Ecto neural progenitor cell (in vitro differentiated cells): ENCODE data around the gene CCDC141.
A peak's percentile ranks its signal among the peaks of the same experiment; 100 is the strongest.

Experiments
- DNase-seq: peaks from one replicate; pipeline ENCODE4 v3.0.0-alpha.2; 2018; ENCODE audit warnings: low spot score

Gene CCDC141

GRCh38 chr2:178912416-178913048 lies 137.4 kb downstream of the CCDC141 start:
- no peak for DNase-seq

DNA sequence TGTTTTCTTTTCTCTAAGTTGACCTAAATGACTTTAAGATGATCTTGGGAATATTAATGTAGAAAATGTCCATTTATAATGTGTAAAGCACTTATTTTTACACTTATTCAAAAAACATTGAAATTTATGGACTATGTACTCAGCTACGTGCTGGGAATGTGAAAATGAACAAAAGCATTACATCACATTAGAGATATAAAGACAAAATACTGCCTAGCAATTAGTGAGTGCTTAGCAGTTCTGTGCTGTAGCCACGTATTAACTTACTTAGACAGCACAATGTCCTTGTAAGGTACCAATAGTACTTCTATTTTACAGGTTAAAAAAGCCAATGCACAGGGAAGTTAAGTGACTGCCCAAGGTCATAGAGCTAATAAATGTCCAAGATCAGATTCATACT lies 138.9 kb downstream of the CCDC141 start:
- DNase-seq: no peak

- no peak for DNase-seq
Observed at GRCh38 chr2:178910005-178910404, 139.9 kb downstream of the CCDC141 start.

DNA sequence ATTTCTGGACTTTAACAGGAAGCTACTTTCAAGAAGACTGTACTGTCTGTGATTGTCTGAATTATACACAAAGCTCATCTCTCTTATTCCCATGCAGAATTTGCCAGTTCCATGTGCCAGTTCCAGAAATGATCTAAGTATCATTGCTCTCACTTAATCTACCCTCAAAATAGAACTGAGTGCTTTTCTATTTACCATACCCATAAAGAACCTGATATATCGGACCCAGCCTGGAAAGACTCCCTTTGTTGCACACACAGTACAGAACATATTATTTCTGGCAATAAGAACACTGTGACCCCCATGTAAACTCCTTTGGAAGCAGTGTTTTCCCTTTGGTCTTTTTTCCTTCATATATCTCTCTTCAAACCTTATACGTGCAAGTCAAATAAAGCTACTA lies 140.4 kb downstream of the CCDC141 start:
- no peak for DNase-seq

GRCh38 chr2:178908810-178909209 lies 141.1 kb downstream of the CCDC141 start:
- DNase-seq: no peak

DNA sequence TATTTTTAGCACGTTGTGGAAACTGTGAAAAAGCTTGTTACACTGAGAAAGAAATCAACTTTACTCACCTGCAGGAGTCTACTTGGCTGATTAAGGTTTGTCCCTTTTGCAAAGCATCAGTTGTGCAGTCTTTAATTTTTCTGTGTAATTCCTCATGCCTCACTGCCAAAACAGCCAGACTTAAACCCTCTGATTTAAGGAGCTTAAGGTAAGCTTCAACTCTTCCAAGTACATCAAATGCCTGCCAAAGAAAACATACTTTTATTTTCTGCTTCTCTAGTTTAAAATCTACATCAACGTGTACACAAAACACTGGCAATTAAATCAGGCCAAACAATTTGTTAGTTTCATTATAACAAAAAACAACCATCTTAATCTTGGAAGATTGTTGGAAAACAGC lies 144.7 kb downstream of the CCDC141 start:
- DNase-seq: no peak

DNA sequence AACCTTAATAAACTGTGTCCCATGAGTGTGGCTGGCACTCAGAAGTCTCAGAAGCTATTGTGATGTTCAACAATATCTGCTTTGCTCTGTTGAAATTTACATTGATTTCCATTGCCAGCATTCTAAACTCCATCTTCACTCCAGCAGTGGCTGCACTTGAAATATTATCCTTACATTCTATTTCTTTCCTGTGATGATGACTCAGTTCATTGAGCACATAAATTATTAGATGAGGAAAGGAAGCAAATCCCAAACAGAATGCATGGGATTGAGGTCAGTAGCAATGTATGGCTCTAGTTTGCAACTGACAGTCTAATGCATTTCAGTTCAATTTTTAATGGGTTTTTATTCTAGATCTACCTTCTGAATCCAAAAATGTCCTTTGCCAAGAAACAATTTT lies 150.3 kb downstream of the CCDC141 start:
- no peak for DNase-seq

DNA sequence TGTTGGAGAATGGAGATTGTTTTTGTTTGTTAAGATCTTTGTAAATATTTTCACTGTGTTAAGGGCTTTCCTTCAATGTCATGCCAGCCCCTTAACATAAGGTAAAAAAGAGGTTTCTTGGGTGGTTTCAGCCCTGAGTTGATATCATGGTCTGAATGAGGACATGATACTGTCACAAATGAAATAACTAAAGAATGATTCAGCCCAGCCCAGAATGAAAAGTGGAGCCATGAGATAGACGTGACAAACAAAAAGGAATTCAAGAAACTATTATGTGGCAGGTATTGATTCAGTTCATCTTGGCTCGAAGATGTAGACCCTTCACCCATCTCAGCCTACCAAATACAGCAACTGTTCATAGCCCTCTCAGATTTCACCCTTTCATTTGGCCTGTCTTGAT lies 154.1 kb downstream of the CCDC141 start:
- no peak for DNase-seq

DNA sequence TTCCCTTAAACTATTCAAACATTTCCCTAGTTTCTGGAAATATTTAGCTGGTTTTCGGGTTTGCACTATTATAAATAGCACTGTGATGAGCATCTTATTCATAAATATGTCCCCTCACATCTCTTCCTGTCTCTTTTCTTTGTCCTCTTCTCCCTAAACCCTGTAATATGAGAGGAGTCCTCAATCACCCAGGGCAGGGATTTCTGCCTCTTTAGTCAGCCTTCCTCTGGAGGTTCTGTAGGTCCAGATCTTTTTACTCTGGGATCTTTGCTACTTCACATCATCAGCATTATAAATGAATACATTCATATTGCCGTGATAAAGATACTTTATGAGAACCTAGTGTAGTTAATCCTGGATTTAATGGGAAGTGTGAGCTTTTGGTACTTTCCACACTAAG lies 154.8 kb downstream of the CCDC141 start:
- DNase-seq: no peak

DNA sequence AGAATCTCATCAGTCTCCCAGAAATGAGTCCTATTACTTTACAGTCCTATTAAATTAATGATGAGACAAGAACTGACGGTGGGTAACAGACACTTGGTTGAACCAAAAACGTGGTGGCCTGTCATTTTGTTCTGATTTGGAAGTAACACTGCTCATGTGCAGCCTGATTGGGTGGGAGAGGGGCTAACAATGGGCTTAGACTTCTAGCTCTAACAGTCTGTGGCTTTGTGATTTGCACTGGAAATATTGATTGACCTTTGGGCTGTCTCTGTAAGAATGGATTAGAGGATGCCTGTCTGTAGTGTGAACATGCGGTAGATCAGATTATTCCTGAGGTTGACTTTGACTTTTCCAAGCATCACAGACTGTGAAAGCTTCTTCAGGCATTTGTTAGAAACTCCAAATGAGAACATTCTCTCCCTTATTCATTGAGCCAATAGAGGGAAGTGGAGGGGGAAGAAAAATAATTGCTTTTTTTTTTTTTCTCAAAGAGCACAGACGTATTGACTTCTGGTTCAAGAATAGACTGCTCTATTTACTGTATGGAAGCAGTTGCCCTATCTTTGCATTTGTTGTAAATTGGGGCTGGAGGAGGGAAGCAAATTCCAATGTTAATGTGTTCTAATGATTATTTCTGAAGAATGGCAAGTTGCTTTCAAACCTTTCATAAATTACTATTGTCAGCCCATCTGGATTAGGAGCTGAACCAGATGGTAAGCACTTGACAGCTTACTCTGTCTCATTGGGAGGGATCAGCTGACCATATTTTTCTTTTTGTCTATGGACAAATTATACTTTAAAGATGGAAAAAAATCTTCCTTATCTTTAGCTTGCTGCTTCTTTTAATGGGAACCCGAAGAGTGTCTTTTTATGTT lies 156.9 kb downstream of the CCDC141 start:
- DNase-seq: no peak

DNA sequence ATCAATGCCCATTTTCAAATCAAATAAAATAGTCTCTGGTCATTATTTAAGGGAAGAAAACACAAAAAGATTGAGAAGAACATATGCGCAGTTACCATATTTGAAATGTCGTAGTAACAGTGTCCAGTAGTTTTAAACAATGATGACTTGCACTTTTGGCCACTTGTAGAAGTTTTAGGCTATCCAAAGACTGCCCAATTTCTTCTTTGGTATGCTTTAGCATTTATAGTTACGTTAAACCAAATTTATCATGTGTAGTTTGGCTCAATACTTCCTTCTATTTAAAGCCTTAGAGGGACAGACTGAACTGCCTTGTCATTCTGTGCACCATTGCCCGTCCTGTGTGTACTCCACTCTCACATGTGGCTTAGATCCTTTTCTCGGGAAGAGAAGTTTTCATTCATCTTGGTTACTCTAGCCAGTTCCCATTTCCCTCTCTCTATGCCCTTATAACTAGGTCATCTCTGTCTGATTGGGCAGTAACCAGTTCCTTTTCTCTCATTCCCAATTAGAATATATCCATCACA lies 157.9 kb downstream of the CCDC141 start:
- no peak for DNase-seq

- DNase-seq: peak; percentile 64
Observed at GRCh38 chr2:178891265-178891958, 158.5 kb downstream of the CCDC141 start.

DNA sequence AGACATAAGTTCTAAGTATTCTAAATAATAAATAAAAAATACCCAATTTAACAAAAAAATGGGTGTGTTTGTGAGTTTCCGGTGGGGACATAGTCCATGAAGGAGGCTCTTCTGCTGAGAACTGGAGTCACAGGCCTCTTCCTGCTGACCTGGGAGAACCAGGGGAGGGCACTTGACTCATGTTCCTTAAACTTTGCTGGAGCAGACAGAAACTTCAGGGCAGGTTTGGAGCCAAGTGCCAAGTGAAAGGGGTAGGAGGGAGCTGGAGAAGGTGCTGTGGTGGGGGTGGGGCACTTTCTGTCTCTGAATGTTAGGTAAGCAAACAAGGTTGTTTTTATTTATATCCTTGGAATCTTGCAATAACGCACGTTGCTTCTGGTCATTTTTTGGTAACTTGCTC lies 163.9 kb downstream of the CCDC141 start:
- no peak for DNase-seq

DNA sequence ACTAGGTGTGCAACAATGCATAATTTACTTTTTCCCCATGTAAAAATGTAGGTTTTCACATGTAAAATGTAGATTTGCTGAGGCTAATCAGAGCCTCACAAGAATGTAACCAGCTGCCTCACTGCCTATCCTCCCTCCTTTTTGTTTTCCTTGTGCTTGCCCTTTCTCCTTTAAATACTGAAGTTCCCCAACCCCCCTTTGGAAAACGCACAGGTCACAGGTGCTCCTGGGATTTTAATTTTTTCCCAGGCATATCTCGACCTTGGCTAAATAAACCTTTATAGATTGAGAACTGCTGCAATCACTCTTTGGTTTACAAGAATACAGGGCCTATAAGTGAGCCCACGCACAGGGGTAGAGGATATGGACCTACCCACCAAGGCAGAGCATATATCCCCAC lies 165.5 kb downstream of the CCDC141 start:
- DNase-seq: no peak

DNA sequence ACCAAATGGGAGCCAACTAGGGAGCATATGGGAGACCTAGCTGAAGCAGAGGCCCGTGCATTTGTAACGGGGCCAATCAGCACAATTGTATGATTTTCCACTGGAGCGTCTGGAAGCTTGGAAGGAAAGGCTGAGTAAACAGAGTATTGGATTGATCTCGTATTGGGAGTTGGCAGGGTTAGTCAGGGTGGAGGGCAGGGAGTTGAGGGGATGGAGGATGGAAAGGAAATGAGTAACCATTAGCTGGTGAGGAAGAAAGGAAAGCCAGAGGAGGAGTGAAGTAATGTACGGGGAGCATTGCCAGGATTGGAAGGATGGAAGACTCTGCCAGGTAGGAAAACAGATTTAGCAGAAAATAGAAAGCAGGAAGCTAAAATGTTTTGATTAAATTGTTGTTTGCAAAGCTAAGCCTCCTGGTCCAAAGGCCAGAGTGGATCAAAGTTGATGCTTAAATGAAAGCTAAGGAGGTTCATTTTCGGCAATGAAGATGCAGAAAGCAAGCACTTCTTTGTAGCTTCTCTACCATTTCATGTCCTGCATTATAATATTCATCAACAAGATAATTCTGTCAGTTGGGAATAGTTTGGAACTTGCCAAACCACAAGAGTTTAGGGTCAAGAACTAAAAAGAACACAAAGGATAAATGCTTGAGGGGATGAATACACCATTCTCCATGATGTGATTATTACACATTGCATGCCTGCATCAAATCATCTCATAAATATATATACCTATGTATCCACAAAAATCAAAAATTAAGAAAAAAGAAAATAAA lies 167.1 kb downstream of the CCDC141 start:
- no peak for DNase-seq

DNA sequence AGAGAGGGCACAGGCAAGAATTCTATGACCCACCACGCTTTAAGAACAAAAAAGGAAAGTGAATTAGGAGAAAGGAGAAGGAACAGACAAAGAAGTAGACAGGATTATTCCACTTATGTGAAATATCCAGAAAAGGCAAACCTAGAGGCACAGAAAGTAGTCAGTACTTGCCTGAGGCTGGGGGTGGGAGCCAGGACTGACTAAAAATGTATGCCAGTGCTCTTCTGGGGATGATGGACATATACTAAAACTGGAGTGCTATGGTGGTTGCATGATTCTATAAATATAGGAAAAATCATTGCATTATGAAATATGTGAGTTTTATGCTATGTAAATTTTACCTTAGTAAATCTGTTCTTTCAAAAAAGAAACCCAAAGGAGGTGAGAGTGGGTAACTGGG lies 168.9 kb downstream of the CCDC141 start:
- no peak for DNase-seq

DNA sequence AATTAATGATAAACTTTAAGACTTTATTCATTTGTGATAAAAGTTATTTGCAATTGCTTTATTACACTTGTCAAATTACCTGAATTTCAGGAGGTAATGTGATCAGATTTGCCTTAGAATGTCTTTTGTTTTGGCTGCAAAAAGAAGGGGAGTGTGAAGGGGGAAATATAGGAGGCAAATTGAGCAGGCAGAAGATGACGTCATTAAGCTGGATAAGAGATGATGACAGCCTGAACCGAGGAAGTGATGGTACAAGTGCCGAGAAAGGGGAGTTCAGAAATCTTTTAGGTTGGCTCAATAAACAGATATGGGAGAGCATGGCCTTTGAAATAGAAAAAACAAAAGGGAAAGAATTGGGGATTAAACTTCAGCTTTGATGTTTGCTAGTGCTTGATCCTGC lies 169.7 kb downstream of the CCDC141 start:
- DNase-seq: no peak

GRCh38 chr2:178877874-178878273 lies 172.1 kb downstream of the CCDC141 start:
- DNase-seq: no peak

- no peak for DNase-seq
Observed at GRCh38 chr2:178874529-178875240, 175.3 kb downstream of the CCDC141 start.

DNA sequence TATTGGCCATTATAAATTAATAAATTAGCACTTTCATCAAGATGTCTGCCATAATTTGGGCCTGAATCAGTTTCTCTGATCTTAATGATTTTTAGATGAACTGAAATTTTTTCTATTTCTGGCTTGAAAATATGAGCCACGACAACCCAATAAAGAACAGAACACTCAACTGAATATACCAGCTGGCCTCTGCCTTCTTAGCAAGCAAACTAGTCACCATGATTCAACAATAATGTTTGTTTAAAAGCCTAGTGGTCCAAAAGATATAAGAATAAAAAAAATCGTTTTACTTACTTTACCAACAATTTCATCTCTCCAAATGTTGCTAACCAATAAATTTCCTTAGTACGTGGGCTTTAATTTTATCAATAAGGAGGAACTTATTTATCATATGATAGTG lies 176.0 kb downstream of the CCDC141 start:
- no peak for DNase-seq

DNA sequence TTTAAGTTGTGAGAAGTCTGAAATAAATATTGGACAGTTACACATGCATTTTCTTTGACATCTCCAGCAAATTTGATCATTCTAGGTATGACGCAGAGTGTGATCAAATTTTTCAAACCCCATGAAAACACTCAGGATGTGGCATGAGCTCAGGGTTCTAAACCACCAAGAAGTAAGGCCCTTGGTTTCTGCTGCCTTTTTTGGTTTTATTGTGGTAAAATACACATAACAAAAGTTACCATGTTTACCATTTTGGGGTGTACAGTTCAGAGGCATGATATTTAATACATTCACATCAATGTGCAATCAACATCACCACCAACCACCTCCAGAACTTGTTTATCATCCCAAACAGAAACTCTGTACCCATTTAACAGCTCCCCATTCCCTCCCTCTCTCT lies 178.4 kb downstream of the CCDC141 start:
- no peak for DNase-seq
